ENCODE data around the gene SLC6A8.
"Not testable (repeated sequence)": the region's sequence is repeated elsewhere in the genome, so short reads cannot be mapped to it uniquely, and the experiment has no call there.

SLC6A8 gene

GRCh38 chrX:153700376-153700945 is 12.7 kb downstream of the SLC6A8 start:
- H3K4me3 ChIP-seq (ENCODE audit: low read length) = no peak overlapping the region
- TF ChIP-seq ZNF274 (IDR thresholded peaks at IDR 0.05; ENCODE audit: low read depth, low read length) = no peak

GRCh38 chrX:153700967-153701366 is 13.2 kb downstream of the SLC6A8 start:
- H3K4me3 ChIP-seq (ENCODE audit: low read length) = no peak overlapping the region
- TF ChIP-seq ZNF274 (IDR thresholded peaks at IDR 0.05; ENCODE audit: low read depth, low read length) = no peak

- TF ChIP-seq ZNF274 (IDR thresholded peaks at IDR 0.05; ENCODE audit: low read depth, low read length) = no peak
- H3K4me3 ChIP-seq (ENCODE audit: low read length) = no peak overlapping the region
These were observed 14.0 kb downstream of the SLC6A8 start for GRCh38 chrX:153701706-153702105.

GRCh38 chrX:153702336-153703035 is 14.8 kb downstream of the SLC6A8 start:
- TF ChIP-seq ZNF274 (IDR thresholded peaks at IDR 0.05; ENCODE audit: low read depth, low read length) = no peak
- no peak overlapping the region for H3K4me3 ChIP-seq (ENCODE audit: low read length)

GRCh38 chrX:153703036-153703370 is 15.3 kb downstream of the SLC6A8 start:
- no peak overlapping the region for H3K4me3 ChIP-seq (ENCODE audit: low read length)
- no peak for TF ChIP-seq ZNF274 (IDR thresholded peaks at IDR 0.05; ENCODE audit: low read depth, low read length)

- H3K4me3 ChIP-seq (ENCODE audit: low read length) = no peak overlapping the region
- no peak for TF ChIP-seq ZNF274 (IDR thresholded peaks at IDR 0.05; ENCODE audit: low read depth, low read length)
These were observed 16.3 kb downstream of the SLC6A8 start for GRCh38 chrX:153704021-153704526.

GRCh38 chrX:153704631-153705402 is 17.1 kb downstream of the SLC6A8 start:
- not testable (repeated sequence) for H3K4me3 ChIP-seq (ENCODE audit: low read length)

GRCh38 chrX:153705403-153706060 is 17.8 kb downstream of the SLC6A8 start:
- H3K4me3 ChIP-seq (ENCODE audit: low read length) = not testable (repeated sequence)

GRCh38 chrX:153706799-153707198 is 19.1 kb downstream of the SLC6A8 start:
- H3K4me3 ChIP-seq (ENCODE audit: low read length) = no peak overlapping the region
- no peak for TF ChIP-seq ZNF274 (IDR thresholded peaks at IDR 0.05; ENCODE audit: low read depth, low read length)

- no peak overlapping the region for H3K4me3 ChIP-seq (ENCODE audit: low read length)
- TF ChIP-seq ZNF274 (IDR thresholded peaks at IDR 0.05; ENCODE audit: low read depth, low read length) = no peak
These were observed 19.7 kb downstream of the SLC6A8 start for GRCh38 chrX:153707406-153707805.

GRCh38 chrX:153708415-153708814 is 20.7 kb downstream of the SLC6A8 start:
- TF ChIP-seq ZNF274 (IDR thresholded peaks at IDR 0.05; ENCODE audit: low read depth, low read length) = no peak
- H3K4me3 ChIP-seq (ENCODE audit: low read length) = no peak overlapping the region

- no peak overlapping the region for H3K4me3 ChIP-seq (ENCODE audit: low read length)
- no peak for TF ChIP-seq ZNF274 (IDR thresholded peaks at IDR 0.05; ENCODE audit: low read depth, low read length)
These were observed 22.3 kb downstream of the SLC6A8 start for GRCh38 chrX:153709726-153710674.

GRCh38 chrX:153714256-153714655 is 26.5 kb downstream of the SLC6A8 start:
- no peak for TF ChIP-seq ZNF274 (IDR thresholded peaks at IDR 0.05; ENCODE audit: low read depth, low read length)
- H3K4me3 ChIP-seq (ENCODE audit: low read length) = no peak overlapping the region

GRCh38 chrX:153717445-153717844 is 29.7 kb downstream of the SLC6A8 start:
- no peak overlapping the region for H3K4me3 ChIP-seq (ENCODE audit: low read length)
- no peak for TF ChIP-seq ZNF274 (IDR thresholded peaks at IDR 0.05; ENCODE audit: low read depth, low read length)
